Muscle of leg (tissue), 11 donors: ENCODE data around the gene DDX1. TPM values are rescaled to one million over a fixed set of nuclear protein-coding genes. Genes with fewer than 3 reads are reported as not detected.

Source experiments
- DNase-seq: peaks from one replicate; pipeline ENCODE4 v3.0.0; 2013
- H3K27ac ChIP-seq: one replicate; pipeline ENCODE4 v1.5.1; 2013; ENCODE audit warnings: mild to moderate bottlenecking, low read length, control low read depth
- H3K27me3 ChIP-seq: one replicate; pipeline ENCODE4 v1.6.1; 2013; ENCODE audit warnings: low read length; ENCODE audit not compliant: control insufficient read depth, insufficient read depth
- H3K36me3 ChIP-seq: one replicate; pipeline ENCODE4 v1.6.1; 2013; ENCODE audit warnings: low read length; ENCODE audit not compliant: control insufficient read depth, insufficient read depth
- H3K4me1 ChIP-seq: one replicate; pipeline ENCODE4 v1.6.1; 2013; ENCODE audit warnings: low read length; ENCODE audit not compliant: control insufficient read depth, insufficient read depth
- H3K4me3 ChIP-seq: one replicate; pipeline ENCODE4 v1.5.1; 2013; ENCODE audit warnings: low read length, control low read depth
- H3K9me3 ChIP-seq: replicated peaks from 2 replicates; pipeline ENCODE4 v1.6.1; 2013; ENCODE audit warnings: low read depth, low read length; ENCODE audit not compliant: control insufficient read depth
- WGBS: methylation state at CpG from one replicate; pipeline ENCODE4 v1.1.5; 2013; ENCODE audit warnings: missing lambda C conversion rate; ENCODE audit not compliant: insufficient coverage; 5-methylcytosine and 5-hydroxymethylcytosine counted together
- polyA plus RNA-seq, 8 donors: library from polyadenylated mRNA; unstranded; fragments of 120-200 nt; gene quantifications; one replicate each; pipeline versions ENCODE4 v1.2.1 to v1.2.3, GENCODE V29; 2013; ENCODE audit warnings: inconsistent platforms in 1 of 8, low replicate concordance in 1 of 8; ENCODE audit not compliant: insufficient read length in 8 of 8, insufficient read depth in 1 of 8
- total RNA-seq: library from RNA; stranded (reverse); fragments of 120-200 nt; gene quantifications from one replicate; pipeline ENCODE4 v1.2.4, GENCODE V29; 2013

DDX1 gene
- total and polyA plus RNA-seq, 9 donors: 72.3 to 101 (median 94.5) TPM

DNA sequence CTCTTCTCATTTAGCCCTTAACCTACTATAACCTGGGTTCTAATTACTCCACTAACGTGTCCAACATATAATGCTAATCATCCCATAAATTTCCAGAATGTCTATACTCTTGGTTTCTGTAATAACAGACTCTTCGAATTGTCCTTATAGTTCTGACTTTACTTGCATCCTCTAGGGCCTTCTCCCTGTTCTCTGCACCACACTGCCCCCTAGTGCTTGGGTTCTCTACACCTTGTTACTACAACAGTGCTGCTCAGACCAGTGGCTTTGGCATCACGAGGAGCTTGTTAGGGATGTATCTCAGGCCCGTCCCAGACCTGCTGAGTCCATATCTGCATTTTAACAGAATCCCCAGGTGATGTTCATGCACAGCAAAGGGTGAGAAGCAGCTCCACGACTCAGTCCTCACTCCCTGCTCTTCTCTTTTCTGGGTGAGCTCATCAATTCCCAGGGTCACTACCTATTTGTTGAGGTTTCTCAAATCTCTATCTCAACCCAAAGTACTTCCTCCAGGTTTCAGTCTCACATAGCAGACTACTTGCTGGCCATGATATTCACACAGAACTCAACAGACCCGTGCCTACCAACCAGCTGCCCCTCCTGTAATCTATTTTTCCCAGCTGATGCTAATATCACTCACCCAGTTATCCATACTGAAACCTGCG is 14.5 kb upstream of the DDX1 start:
- Histone ChIP-seq H3K27ac (no peak overlapping the region), H3K4me3 (no peak overlapping the region), H3K4me1 (no peaks in the 10 kb centered on the region), H3K36me3 (no peaks in the 10 kb centered on the region), H3K9me3 (no peaks in the 10 kb centered on the region), H3K27me3 (no peaks in the 10 kb centered on the region)
- DNase-seq: peak; percentile 81
- 24% methylated on average over 7 of the region's 7 CpGs for WGBS

DNA sequence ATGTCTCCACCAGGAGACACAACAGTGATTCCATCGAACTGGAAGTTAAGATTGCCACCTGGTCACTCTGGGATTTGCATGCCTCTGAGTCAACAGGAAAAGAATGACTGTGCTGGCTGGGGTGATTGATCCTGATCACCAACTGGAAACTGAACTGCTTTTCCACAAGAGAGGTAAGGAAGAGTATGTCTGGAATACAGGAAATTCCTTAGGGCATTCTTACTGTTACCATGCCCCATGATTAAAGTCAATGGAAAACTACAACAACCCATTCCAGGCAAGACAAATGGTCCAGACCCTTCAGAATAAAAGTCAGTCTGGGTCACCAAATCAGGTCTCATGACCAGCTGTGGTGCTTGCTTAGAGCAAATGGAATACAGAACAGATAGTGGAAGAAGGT is 12.0 kb upstream of the DDX1 start:
- no CpG with 5 or more reads among the region's 1 CpG for WGBS
- no peak for DNase-seq
- no peaks in the 10 kb centered on the region for H3K4me1 ChIP-seq
- H3K27ac ChIP-seq: no peak overlapping the region
- H3K36me3 ChIP-seq: no peaks in the 10 kb centered on the region
- no peaks in the 10 kb centered on the region for H3K27me3 ChIP-seq
- no peak overlapping the region for H3K4me3 ChIP-seq
- H3K9me3 ChIP-seq: no peaks in the 10 kb centered on the region

- no peaks in the 10 kb centered on the region for H3K9me3 ChIP-seq
- H3K27ac ChIP-seq: no peak overlapping the region
- H3K36me3 ChIP-seq: no peaks in the 10 kb centered on the region
- H3K4me3 ChIP-seq: no peak overlapping the region
- 73% methylated on average over 2 of the region's 2 CpGs for WGBS
- DNase-seq: no peak
- H3K4me1 ChIP-seq: no peaks in the 10 kb centered on the region
- no peaks in the 10 kb centered on the region for H3K27me3 ChIP-seq
Observed at GRCh38 chr2:15580451-15580850, 11.2 kb upstream of the DDX1 start.

DNA sequence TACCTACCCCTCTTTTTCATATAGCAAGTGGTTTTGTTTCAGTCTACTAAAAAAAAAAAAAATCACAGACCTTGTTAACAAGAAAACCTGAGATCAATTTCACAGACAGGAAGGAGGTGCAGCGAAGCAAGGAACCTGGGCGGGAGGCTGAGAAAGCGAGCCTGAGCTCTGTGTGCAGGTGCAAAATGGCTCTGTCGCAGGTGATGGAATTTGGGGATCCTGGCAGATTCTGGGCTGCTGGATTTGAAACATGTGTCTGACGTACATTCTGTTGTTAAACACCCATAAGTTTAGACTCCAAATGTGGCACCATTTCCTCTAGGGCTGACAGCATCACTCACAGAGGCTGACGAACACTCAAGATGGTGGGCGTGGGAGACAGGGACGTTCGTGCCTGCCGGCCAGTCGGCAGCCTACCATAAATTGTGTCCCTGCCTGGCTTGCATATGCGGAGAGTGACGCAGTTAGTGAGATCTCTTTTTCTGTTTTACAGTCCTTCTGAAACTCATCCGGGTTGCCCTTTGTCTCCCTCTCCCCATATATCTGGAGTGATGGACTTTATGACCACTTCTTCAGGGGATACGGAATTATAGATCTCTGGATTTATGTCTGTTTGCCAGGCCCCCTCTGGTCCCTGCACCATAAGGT is 8.8 kb upstream of the DDX1 start:
- Histone ChIP-seq H3K27me3 (no peaks in the 10 kb centered on the region), H3K27ac (no peak overlapping the region), H3K4me1 (no peaks in the 10 kb centered on the region), H3K4me3 (no peak overlapping the region), H3K9me3 (no peaks in the 10 kb centered on the region), H3K36me3 (no peaks in the 10 kb centered on the region)
- 27% methylated on average over 11 of the region's 15 CpGs for WGBS
- no peak for DNase-seq

DNA sequence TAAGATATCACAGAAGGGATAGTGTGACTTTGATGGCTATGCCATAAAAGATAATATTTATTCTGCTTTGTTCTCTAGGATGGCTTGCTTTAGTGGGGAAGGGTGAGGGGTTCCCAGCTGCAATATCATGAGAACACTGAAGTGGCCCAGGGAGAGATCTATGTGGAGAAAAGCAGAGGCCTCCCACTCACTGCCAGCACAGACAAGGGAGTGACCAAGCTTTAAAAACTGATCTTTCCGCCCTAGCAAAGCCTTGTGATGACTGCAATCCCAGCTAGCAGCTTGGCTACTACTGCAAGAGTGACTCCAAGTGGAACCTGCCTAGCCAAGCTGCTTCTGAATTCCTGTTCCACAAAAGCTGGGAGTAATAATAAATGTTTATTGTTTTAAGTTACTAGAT is 7.8 kb upstream of the DDX1 start:
- no peak for DNase-seq
- Histone ChIP-seq H3K4me1 (no peaks in the 10 kb centered on the region), H3K4me3 (no peak overlapping the region), H3K27ac (no peak overlapping the region), H3K36me3 (no peaks in the 10 kb centered on the region), H3K27me3 (no peaks in the 10 kb centered on the region), H3K9me3 (no peaks in the 10 kb centered on the region)
- WGBS: no CpG with 5 or more reads among the region's 1 CpG

DNA sequence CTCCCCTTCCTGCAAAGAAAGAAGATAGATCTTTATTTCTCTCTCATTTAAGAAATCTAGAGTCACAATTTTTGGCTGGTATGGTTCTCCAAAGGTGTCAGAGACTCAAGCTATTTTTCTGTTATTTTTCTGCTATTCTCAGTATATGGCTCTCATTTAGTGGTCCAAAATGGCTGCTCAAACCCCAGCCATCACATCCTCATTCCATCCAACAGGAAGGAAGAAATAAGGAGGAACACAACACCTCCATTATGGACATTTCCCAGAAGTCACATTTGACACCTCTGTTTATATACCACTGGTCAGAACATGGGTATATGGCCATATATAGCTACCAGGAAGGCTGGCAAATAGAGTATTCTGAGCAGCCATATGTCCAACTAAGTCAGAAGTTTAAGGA is 7.4 kb upstream of the DDX1 start:
- Histone ChIP-seq H3K27me3 (no peaks in the 10 kb centered on the region), H3K4me3 (no peak overlapping the region), H3K4me1 (no peaks in the 10 kb centered on the region), H3K9me3 (no peaks in the 10 kb centered on the region), H3K27ac (no peak overlapping the region), H3K36me3 (no peaks in the 10 kb centered on the region)
- no peak for DNase-seq

- Histone ChIP-seq H3K27me3 (no peaks in the 10 kb centered on the region), H3K27ac (no peak overlapping the region), H3K4me1 (no peaks in the 10 kb centered on the region), H3K4me3 (no peak overlapping the region), H3K36me3 (no peaks in the 10 kb centered on the region), H3K9me3 (no peaks in the 10 kb centered on the region)
- no CpG with 5 or more reads among the region's 2 CpGs for WGBS
- no peak for DNase-seq
Observed at GRCh38 chr2:15584767-15585469, 6.8 kb upstream of the DDX1 start.

DNA sequence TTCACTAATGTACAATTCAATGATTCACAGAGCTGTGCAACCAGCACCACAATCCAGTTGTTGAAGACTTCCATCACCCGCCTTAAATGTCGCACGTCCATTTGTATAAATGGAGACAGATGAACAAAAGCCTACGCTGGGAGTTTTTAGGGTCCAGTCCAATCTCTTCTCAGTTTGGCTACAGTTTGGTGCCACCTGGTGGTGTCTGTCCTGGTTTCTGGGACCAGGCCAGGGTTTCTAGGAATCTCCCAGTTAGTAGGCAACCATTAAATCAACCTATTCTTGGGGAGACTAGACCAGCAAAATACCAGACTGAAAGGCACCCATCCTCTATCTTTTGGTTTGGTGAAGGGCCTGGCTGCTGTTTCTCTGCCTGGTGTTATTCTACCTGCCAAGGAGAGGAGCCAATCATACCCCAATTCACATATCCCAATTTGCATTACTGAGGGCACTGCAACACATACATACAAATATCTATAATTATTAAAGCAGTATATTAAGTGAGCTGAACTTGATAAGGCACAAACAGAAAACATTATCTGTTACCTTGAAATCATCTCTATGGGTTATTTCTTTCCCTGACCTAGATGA is 3.2 kb upstream of the DDX1 start:
- DNase-seq: peak; percentile 63
- H3K27ac ChIP-seq: no peak overlapping the region
- no peaks in the 10 kb centered on the region for H3K9me3 ChIP-seq
- 27% methylated on average over 3 of the region's 4 CpGs for WGBS
- peaks cover 8% of the 10 kb centered on the region for H3K4me1 ChIP-seq
- no peaks in the 10 kb centered on the region for H3K36me3 ChIP-seq
- no peak overlapping the region for H3K4me3 ChIP-seq
- no peaks in the 10 kb centered on the region for H3K27me3 ChIP-seq

GRCh38 chr2:15591373-15591691 is 336 bp upstream of the DDX1 start:
- H3K36me3 ChIP-seq: peaks cover 6% of the 10 kb centered on the region
- peak overlapping the region; percentile 97 for H3K4me3 ChIP-seq
- no peaks in the 10 kb centered on the region for H3K9me3 ChIP-seq
- no peaks in the 10 kb centered on the region for H3K27me3 ChIP-seq
- H3K4me1 ChIP-seq: peaks cover 8% of the 10 kb centered on the region
- H3K27ac ChIP-seq: peak overlapping the region; percentile 94
- DNase-seq: no peak
- 0% methylated on average over 4 of the region's 7 CpGs for WGBS

DNA sequence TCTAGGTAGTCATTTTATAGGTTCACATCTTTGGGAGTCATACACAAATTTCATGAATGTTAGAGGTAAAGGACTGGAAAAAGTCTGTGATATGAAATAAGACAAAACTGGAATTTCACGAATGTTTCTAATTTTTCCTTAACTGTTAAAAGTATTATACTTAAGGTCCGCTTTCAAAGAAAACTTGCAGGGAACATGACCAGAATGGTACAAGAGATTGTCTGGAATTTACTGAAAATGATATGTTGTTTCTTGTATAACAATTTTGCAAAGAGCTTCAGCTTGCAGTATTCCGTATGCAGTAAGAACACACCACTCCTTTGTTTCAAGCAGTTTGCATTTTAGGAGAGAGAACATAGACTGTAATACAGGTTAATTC is 1.6 kb downstream of the DDX1 start:
- no peaks in the 10 kb centered on the region for H3K27me3 ChIP-seq
- H3K4me3 ChIP-seq: no peak overlapping the region

More for the DNA sequence above, 1.6 kb downstream of the DDX1 start:
- Histone ChIP-seq H3K36me3 (peaks cover 12% of the 10 kb centered on the region), H3K4me1 (peaks cover 8% of the 10 kb centered on the region), H3K9me3 (no peaks in the 10 kb centered on the region), H3K27ac (no peak overlapping the region)
- WGBS: no CpG with 5 or more reads among the region's 3 CpGs
- DNase-seq: no peak
